GM15510 (cell line): ENCODE data around the gene CHCHD6.

Experiments
- POLR2A ChIP-seq: IDR thresholded peaks from 3 replicates; pipeline ENCODE4 v1.6.1; 2011; ENCODE audit warnings: borderline replicate concordance; ENCODE audit not compliant: insufficient read length; ENCODE audit errors: extremely low read depth

The CHCHD6 gene

DNA sequence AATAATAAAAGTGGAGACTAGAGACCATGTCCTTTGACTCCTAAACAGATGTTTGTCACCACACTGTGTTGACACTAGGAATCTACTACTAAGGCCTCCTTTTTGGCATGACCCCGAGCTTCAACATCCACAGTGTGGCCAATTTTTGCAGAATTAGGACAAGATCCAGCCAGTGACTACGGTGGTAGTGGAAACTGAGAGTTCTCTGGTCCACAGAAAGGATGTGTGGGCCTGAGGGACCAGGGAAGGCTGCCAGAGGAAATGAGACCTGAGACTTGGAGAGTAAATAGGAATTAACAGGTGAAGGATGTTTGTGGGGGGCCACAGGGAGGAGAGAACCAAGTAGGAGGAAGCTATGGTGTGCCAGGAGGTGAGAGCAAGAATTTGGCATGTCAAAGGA, 122.7 kb downstream of the CHCHD6 start:
- no peak for TF ChIP-seq POLR2A

GRCh38 chr3:126827121-126827520, 123.1 kb downstream of the CHCHD6 start:
- no peak for TF ChIP-seq POLR2A

- TF ChIP-seq POLR2A = no peak
Observed at GRCh38 chr3:126828306-126828705, 124.3 kb downstream of the CHCHD6 start.

DNA sequence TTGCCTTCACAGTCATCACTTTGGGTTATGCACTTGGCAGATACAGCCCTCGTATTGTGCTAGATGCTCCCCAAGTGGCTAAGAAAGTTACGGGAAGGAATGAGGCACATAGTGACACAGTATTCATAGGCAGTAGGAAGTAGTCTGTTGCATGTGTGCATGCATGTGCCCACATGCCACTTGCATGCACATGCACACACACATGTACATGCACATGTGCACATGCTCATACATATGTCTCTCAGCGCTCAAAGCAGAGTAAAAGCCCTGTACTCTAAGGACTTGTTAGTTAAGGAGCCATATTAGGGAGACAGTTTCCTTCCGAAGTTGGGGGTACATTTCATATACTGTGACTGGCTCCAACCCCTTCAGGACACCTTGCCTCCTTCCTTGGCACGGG, 128.9 kb downstream of the CHCHD6 start:
- TF ChIP-seq POLR2A = no peak

DNA sequence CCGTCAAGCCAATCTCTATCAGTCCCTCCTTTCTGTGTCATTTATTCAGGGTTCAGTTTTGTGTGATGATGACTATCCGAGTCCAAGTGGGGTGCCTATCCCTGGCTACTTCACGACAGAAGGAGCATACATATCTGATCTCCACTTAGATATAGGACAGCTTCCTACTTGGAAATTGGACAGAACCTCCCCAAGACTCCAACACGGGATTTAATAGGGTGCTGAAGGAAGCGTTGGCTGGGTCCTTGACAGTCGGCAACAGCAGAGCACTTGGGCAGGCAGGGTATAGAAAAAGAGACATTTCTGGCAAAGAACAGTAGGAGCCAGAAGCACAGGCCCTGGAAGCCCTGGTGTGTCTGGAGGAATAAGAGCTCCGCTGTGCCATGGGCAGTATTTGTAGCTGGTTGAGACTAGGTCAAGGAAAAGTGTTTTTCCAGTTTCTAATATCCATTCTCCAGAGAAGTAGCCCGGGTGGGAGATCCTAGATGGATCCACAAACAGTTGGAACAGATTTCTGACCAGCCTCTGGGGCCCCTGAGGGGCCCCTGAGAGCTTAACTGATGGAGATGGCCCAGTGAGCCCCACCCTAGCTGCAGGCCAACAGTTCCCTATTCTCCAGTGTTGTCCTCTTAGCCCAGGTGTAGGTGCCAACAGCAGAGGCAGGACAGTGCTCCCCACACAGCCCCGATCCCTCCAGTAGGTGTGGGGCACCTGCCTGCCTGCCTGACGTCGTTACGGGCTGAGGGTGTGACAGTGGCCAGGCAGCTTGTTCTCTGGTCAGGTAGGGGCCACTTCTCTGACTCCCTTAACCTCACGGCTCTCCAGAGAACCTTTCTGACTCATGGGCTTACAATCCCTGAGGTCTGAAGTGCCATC, 130.8 kb downstream of the CHCHD6 start:
- TF ChIP-seq POLR2A = no peak

DNA sequence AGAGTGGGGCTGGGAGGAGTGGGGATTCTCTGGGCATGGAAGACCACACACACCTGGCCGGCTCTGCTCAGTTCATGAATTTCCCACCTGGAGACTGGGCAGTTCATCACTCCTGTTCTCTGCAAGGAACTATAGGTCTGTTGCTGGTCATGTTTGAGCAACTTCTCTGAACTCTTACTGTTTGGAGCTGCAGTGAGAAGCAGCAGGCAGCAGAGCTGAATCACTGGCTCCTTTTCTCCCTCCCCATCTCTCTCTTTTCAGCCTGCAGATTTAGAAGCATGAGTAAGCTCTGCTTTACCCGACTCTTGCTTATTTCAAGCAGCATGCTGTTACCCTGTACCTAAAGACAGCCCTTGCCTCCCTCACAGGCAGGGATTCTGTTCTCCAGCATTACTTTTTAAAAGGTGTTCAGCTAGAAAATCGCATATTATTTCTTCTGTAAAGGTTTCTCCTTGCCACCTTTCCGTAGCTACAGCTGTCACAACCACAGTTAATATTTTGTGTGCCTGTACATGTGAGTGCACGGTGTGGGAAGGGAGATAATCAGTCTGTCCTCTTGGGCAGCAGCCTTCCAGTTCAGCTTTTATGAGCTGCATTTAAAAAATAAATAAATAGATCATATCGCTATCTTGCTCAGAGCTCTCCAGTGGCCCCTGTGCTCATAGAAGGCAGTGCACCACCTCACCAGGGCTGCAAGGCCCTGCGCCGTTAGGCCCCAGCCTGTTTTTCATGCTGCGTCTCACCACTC, 131.6 kb downstream of the CHCHD6 start:
- TF ChIP-seq POLR2A = no peak

DNA sequence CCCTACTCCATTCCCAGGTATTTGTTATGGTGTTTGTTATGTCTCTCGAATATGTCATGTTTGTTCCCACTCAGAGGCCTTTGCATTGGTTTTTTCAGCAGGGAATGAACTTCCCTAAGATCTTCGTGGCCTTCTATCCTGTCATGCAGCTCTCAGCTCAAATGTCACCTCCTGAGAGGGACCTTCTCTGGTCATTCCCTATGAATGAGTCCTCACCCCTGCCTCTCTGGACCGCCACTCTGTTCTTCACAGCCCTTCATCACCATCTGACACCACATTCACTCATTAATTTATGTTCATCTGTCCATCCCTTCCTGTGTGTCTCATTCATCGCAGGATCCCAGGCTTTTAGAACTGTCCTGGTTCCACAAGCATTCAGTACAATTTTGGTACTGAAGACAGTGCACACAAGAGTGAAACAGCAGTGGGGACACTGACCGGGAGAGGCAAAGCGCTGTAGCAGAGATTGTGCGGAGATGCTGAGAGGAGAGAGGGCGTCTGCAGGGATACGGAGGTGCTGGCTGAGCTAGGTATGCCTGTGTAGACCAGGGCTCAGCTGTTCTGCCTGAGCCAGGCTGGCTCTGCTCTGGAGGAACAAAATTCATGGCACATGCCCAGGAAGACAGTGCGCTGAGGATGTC, 132.3 kb downstream of the CHCHD6 start:
- TF ChIP-seq POLR2A = no peak

DNA sequence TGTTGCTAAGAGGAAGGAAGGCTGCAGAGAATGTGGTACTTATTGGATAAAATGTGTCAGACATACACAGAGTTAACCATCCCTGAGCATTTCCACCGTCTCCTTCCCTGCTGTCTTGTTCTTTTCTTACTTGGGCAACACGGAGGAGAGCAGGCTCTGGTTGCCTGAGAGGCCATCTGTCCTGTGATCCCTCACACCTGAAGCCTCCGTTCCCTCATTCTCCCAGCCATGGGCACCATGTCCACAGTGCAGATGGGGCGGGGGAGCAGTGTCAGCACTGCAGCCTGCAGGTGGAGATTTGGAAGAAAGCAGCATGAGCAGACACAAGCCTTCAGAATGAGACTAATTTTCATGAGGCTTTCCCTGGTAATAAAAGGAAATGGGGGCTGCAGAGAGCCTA, 133.7 kb downstream of the CHCHD6 start:
- TF ChIP-seq POLR2A = no peak

- TF ChIP-seq POLR2A = no peak
Observed at GRCh38 chr3:126845920-126846715, 142.1 kb downstream of the CHCHD6 start.

GRCh38 chr3:126847061-126847460, 143.0 kb downstream of the CHCHD6 start:
- TF ChIP-seq POLR2A = no peak

GRCh38 chr3:126848991-126849390, 145.0 kb downstream of the CHCHD6 start:
- no peak for TF ChIP-seq POLR2A

DNA sequence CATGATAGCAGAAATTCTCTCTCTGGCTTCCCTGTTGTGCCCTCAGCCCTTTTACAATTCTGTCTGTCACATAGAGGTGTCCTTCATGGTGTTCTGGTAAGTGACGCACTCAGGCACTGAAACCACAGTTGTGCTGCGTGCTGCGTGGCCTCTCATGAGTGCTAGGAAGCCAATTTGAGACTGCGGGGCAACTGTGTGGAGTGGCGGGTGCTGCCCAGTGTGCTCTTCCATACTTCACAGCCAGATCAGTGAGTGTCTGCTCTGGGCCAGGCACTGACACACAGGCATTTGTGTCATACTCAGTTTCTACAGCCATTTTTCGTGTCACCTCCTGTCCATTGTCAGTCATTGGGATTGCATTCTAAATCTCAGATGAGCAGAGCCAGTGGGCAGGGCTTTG, 145.7 kb downstream of the CHCHD6 start:
- TF ChIP-seq POLR2A = no peak

DNA sequence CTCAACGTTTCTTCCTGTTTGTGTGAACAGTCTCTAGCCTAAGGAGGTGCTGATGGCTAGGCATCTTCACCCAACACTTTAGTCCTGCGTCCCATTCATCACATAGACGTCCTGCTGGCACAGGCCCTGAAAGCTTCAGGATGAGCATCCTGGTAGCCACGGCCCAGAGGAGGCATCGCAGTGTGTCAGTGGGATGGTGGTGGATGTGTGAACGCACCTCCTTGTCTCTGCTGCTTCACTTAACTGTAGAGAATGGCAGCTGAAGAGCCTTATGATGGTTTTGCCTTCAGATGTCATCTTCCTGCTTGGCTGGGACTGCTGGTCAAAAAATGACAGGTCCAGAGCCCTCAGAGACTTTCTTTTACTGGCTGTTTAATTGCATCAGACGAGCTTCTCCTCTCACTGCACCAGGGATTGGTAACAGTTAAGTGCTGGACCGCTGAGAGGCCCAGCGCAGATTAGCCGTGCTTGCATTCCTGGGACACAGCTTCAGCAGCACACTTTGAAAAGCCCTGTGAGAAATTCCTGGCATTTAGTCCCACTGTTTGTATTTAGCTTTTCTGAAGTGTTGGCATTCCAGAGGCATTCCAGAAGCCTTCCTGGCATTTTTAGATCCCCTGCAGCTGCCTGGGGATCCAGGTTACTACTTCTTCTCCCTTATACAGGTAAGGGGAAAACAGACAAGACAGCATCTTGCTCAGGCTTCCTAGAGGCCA, 146.5 kb downstream of the CHCHD6 start:
- TF ChIP-seq POLR2A = no peak

DNA sequence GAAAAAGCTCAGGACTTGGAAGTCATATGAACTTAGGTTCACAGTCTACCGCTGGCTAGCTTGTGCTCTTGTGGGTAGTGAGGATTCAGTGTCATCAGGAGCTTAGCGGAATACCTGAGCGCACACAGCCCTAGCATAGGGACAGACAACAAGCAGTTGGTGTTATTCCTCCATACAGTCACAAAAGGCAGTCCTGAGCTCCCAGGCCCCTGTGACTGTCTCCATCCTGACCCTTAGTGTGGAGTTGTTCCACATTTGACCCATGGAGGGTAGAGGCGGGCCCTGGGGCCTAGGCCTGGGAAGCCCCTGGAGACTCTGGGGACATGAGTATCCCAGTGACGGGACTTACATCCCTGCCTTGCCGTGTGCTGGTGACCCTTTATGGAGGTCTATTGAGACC, 147.3 kb downstream of the CHCHD6 start:
- no peak for TF ChIP-seq POLR2A
